GM23248 (cell line): ENCODE measurements around the gene FAM110C. TPM values are rescaled to one million over a fixed set of nuclear protein-coding genes. Genes with fewer than 3 reads are reported as not detected.

Experiments used
- DNase-seq: peaks from one replicate; pipeline ENCODE4 v3.0.0-alpha.2; 2015
- H2AFZ ChIP-seq: fragments of 200-600 bp; sonication (generic); 2 replicates; pipeline ENCODE4 v1.6.1; 2016; ENCODE audit warnings: antibody characterized with exemption
- H3F3A ChIP-seq: fragments of 200-600 bp; sonication (generic); 2 replicates; pipeline ENCODE4 v1.6.1; 2016; ENCODE audit warnings: mild to moderate bottlenecking, antibody characterized with exemption, mixed run types; ENCODE audit not compliant: insufficient read depth
- H3K27ac ChIP-seq: fragments of 200-600 bp; sonication (generic); 2 replicates; pipeline ENCODE4 v1.5.1; 2016; ENCODE audit warnings: mild to moderate bottlenecking
- H3K27me3 ChIP-seq: fragments of 200-600 bp; sonication (generic); replicated peaks from 2 replicates; pipeline ENCODE4 v1.6.1; 2016; ENCODE audit warnings: mild to moderate bottlenecking; ENCODE audit not compliant: insufficient read depth
- H3K36me3 ChIP-seq: fragments of 200-600 bp; sonication (generic); 2 replicates; pipeline ENCODE4 v1.6.1; 2016; ENCODE audit warnings: low read depth, mild to moderate bottlenecking
- H3K4me1 ChIP-seq: fragments of 200-600 bp; sonication (generic); 2 replicates; pipeline ENCODE4 v1.6.1; 2016; ENCODE audit warnings: mild to moderate bottlenecking; ENCODE audit not compliant: insufficient read depth
- H3K4me2 ChIP-seq: fragments of 200-600 bp; sonication (generic); one replicate; pipeline ENCODE4 v1.6.1; 2016; ENCODE audit warnings: mild to moderate bottlenecking; ENCODE audit not compliant: unreplicated experiment
- H3K4me3 ChIP-seq: fragments of 200-600 bp; sonication (generic); 2 replicates; pipeline ENCODE4 v1.5.1; 2016; ENCODE audit warnings: mild to moderate bottlenecking
- H3K79me2 ChIP-seq: fragments of 200-600 bp; sonication (generic); 2 replicates; pipeline ENCODE4 v1.6.1; 2016; ENCODE audit warnings: mild to moderate bottlenecking; ENCODE audit not compliant: insufficient read depth
- H3K9ac ChIP-seq: fragments of 200-600 bp; sonication (generic); 2 replicates; pipeline ENCODE4 v1.6.1; 2016; ENCODE audit warnings: mild to moderate bottlenecking
- H3K9me2 ChIP-seq: fragments of 200-600 bp; sonication (generic); 2 replicates; pipeline ENCODE4 v1.6.1; 2016; ENCODE audit warnings: mixed run types, mild to moderate bottlenecking, moderate library complexity; ENCODE audit not compliant: insufficient read depth
- H3K9me3 ChIP-seq: fragments of 200-600 bp; sonication (generic); one replicate; pipeline ENCODE4 v1.6.1; 2017; ENCODE audit warnings: low read depth
- H4K20me1 ChIP-seq: fragments of 200-600 bp; sonication (generic); 2 replicates; pipeline ENCODE4 v1.6.0; 2016; ENCODE audit not compliant: insufficient read depth
- EZH2 ChIP-seq: fragments of 200-600 bp; sonication (generic); IDR thresholded peaks from 2 replicates; pipeline ENCODE4 v1.6.1; 2018; ENCODE audit warnings: antibody characterized with exemption, mild to moderate bottlenecking; ENCODE audit not compliant: insufficient read depth, poor library complexity, severe bottlenecking
- EZH2phosphoT487 ChIP-seq: fragments of 200-600 bp; sonication (generic); IDR thresholded peaks from 2 replicates; pipeline ENCODE4 v1.6.1; 2018; ENCODE audit warnings: antibody characterized with exemption, moderate library complexity, mild to moderate bottlenecking, low read depth; ENCODE audit not compliant: insufficient read depth
- WGBS, 2 experiments: methylation state at CpG; one replicate each; pipeline ENCODE4 v1.1.6; 2015 to 2017; ENCODE audit warnings: low lambda C conversion rate in 2 of 2, low coverage in 1 of 2; ENCODE audit errors: missing lambda C conversion rate in 2 of 2; 5-methylcytosine and 5-hydroxymethylcytosine counted together
- in situ Hi-C: fragments of 300-500 bp; cut with MboI; formaldehyde crosslinking; loops from 2 replicates; pipeline ENCODE4 v1.15.0; 2020
- polyA plus RNA-seq: library from polyadenylated mRNA; unstranded; fragments of >200 nt; fragmentation: Nextera tagmentation; extraction: Ambion mirVana; gene quantifications from 2 replicates; pipeline ENCODE4 v1.2.1, GENCODE V29; 2016
- total RNA-seq: library from RNA; depleted of rRNA; stranded (reverse); fragments of >200 nt; shearing (Covaris generic); gene quantifications from 2 replicates; pipeline ENCODE4 v1.2.3, GENCODE V29; 2014

FAM110C gene
- total and polyA plus RNA-seq, 2 experiments from 2014 or later = not detected

GRCh38 chr2:84121-84520 is 37.8 kb upstream of the FAM110C start:
- Histone ChIP-seq H4K20me1 (no peaks in the 10 kb centered on the region), H3K9me3 (no peaks in the 10 kb centered on the region), H3K4me1 (no peaks in the 10 kb centered on the region), H3K4me2 (no peak overlapping the region), H3K9me2 (no peaks in the 10 kb centered on the region), H3K27ac (no peak overlapping the region), H2AFZ (no peak overlapping the region), H3K36me3 (no peaks in the 10 kb centered on the region), H3F3A (no peaks in the 10 kb centered on the region), H3K27me3 (no peaks in the 10 kb centered on the region), H3K4me3 (no peak overlapping the region), H3K9ac (no peak overlapping the region), H3K79me2 (no peaks in the 10 kb centered on the region)
- in situ Hi-C loops = no loop called here
- no peak for TF ChIP-seq EZH2
- TF ChIP-seq EZH2phosphoT487 = no peak
- WGBS, 2 experiments = 0 to 17% methylated on average over 2 of the region's 2 CpGs
- DNase-seq = no peak

GRCh38 chr2:80971-81736 is 34.8 kb upstream of the FAM110C start:
- H3K4me3 ChIP-seq = no peak overlapping the region
- no peaks in the 10 kb centered on the region for H3K9me2 ChIP-seq
- no peaks in the 10 kb centered on the region for H3F3A ChIP-seq
- H3K36me3 ChIP-seq = no peaks in the 10 kb centered on the region
- H4K20me1 ChIP-seq = no peaks in the 10 kb centered on the region
- no peaks in the 10 kb centered on the region for H3K27me3 ChIP-seq
- no peak overlapping the region for H3K9ac ChIP-seq
- no peaks in the 10 kb centered on the region for H3K4me1 ChIP-seq
- no peak for DNase-seq
- H3K9me3 ChIP-seq = no peaks in the 10 kb centered on the region
- no peaks in the 10 kb centered on the region for H3K79me2 ChIP-seq
- 22 to 26% methylated on average over 10 of the region's 10 CpGs for WGBS, 2 experiments
- no peak overlapping the region for H3K27ac ChIP-seq
- H2AFZ ChIP-seq = no peak overlapping the region
- TF ChIP-seq EZH2phosphoT487 (no peak), EZH2 (no peak)
- H3K4me2 ChIP-seq = no peak overlapping the region
- in situ Hi-C loops = no loop called here

GRCh38 chr2:80378-80777 is 34.1 kb upstream of the FAM110C start:
- TF ChIP-seq EZH2phosphoT487 = no peak
- TF ChIP-seq EZH2 = no peak
- H3K27ac ChIP-seq = no peak overlapping the region
- no peaks in the 10 kb centered on the region for H3K79me2 ChIP-seq
- H3K9me3 ChIP-seq = no peaks in the 10 kb centered on the region
- in situ Hi-C loops = no loop called here
- no peak for DNase-seq
- no peaks in the 10 kb centered on the region for H3K36me3 ChIP-seq
- H3K9me2 ChIP-seq = no peaks in the 10 kb centered on the region
- no peak overlapping the region for H3K4me3 ChIP-seq
- no peak overlapping the region for H3K4me2 ChIP-seq
- H2AFZ ChIP-seq = no peak overlapping the region
- no peaks in the 10 kb centered on the region for H3K4me1 ChIP-seq
- H3K27me3 ChIP-seq = no peaks in the 10 kb centered on the region
- H3K9ac ChIP-seq = no peak overlapping the region
- no peaks in the 10 kb centered on the region for H4K20me1 ChIP-seq
- H3F3A ChIP-seq = no peaks in the 10 kb centered on the region
- 4 to 9% methylated on average over 4 of the region's 4 CpGs for WGBS, 2 experiments

GRCh38 chr2:71309-72035 is 25.2 kb upstream of the FAM110C start:
- WGBS, 2 experiments = 20 to 22% methylated on average over 5 of the region's 5 CpGs

More at GRCh38 chr2:71309-72035, 25.2 kb upstream of the FAM110C start:
- DNase-seq = no peak
- H3K9me3 ChIP-seq = no peaks in the 10 kb centered on the region
- TF ChIP-seq EZH2phosphoT487 (no peak), EZH2 (no peak)
- H3K4me1 ChIP-seq = no peaks in the 10 kb centered on the region
- H3K27ac ChIP-seq = no peak overlapping the region
- in situ Hi-C loops = no loop called here
- H3K9ac ChIP-seq = no peak overlapping the region
- H3F3A ChIP-seq = no peaks in the 10 kb centered on the region
- H3K79me2 ChIP-seq = no peaks in the 10 kb centered on the region
- H4K20me1 ChIP-seq = no peaks in the 10 kb centered on the region
- no peaks in the 10 kb centered on the region for H3K27me3 ChIP-seq
- H2AFZ ChIP-seq = no peak overlapping the region
- H3K9me2 ChIP-seq = no peaks in the 10 kb centered on the region
- no peak overlapping the region for H3K4me3 ChIP-seq
- no peak overlapping the region for H3K4me2 ChIP-seq
- H3K36me3 ChIP-seq = no peaks in the 10 kb centered on the region
